HUES64 (cell line): ENCODE data around the gene SLC46A2.

Experiments
- H3K27ac ChIP-seq: 2 replicates; pipeline ENCODE4 v1.7.0; 2013; ENCODE audit warnings: low read depth, low read length, inconsistent platforms
- H3K27me3 ChIP-seq: 2 replicates; pipeline ENCODE4 v1.6.1; 2013; ENCODE audit warnings: mild to moderate bottlenecking, low read length; ENCODE audit not compliant: insufficient read depth
- H3K36me3 ChIP-seq: 2 replicates; pipeline ENCODE4 v1.6.1; 2013; ENCODE audit warnings: mild to moderate bottlenecking, low read length; ENCODE audit not compliant: insufficient read depth
- H3K4me1 ChIP-seq: 2 replicates; pipeline ENCODE4 v1.6.1; 2013; ENCODE audit warnings: mild to moderate bottlenecking, low read length, moderate library complexity; ENCODE audit not compliant: insufficient read depth
- H3K4me3 ChIP-seq: 2 replicates; pipeline ENCODE4 v1.5.1; 2013; ENCODE audit warnings: mild to moderate bottlenecking, low read length, moderate library complexity
- H3K9ac ChIP-seq: 2 replicates; pipeline ENCODE4 v1.6.1; 2013; ENCODE audit warnings: mild to moderate bottlenecking, low read depth, low read length
- H3K9me3 ChIP-seq: 2 replicates; pipeline ENCODE4 v1.6.1; 2013; ENCODE audit warnings: low read depth, low read length; ENCODE audit not compliant: insufficient read depth
- WGBS: fragments of 150-250, 120-280 bp; methylation state at CpG from one replicate; pipeline ENCODE4 v1.1.7; 2013; ENCODE audit warnings: missing lambda C conversion rate; 5-methylcytosine and 5-hydroxymethylcytosine counted together

SLC46A2 gene

GRCh38 chr9:112858625-112859147 lies 32.0 kb downstream of the SLC46A2 start:
- H3K36me3 ChIP-seq: 0 out of 2 replicates have a peak, but pooled peaks cover 5% of the 10 kb centered on the region
- no peak overlapping the region for H3K27ac ChIP-seq
- no peak overlapping the region for H3K4me3 ChIP-seq
- no peak overlapping the region for H3K9ac ChIP-seq
- WGBS: 74% methylated on average over 6 of the region's 6 CpGs
- H3K27me3 ChIP-seq: no peaks in the 10 kb centered on the region
- no peaks in the 10 kb centered on the region for H3K4me1 ChIP-seq
- H3K9me3 ChIP-seq: no peaks in the 10 kb centered on the region

- Histone ChIP-seq H3K36me3 (peaks cover 8% of the 10 kb centered on the region; the same call in 1 of the 2 replicates), H3K9ac (no peak overlapping the region), H3K4me1 (no peaks in the 10 kb centered on the region), H3K9me3 (no peaks in the 10 kb centered on the region), H3K27ac (no peak overlapping the region), H3K4me3 (no peak overlapping the region), H3K27me3 (no peaks in the 10 kb centered on the region)
- 94% methylated on average over 6 of the region's 6 CpGs for WGBS
Observed at GRCh38 chr9:112858005-112858404, 32.7 kb downstream of the SLC46A2 start.

- Histone ChIP-seq H3K4me1 (no peaks in the 10 kb centered on the region), H3K36me3 (peaks cover 12% of the 10 kb centered on the region; the same call in 1 of the 2 replicates), H3K27ac (no peak overlapping the region), H3K27me3 (no peaks in the 10 kb centered on the region), H3K9me3 (no peaks in the 10 kb centered on the region), H3K4me3 (no peak overlapping the region), H3K9ac (no peak overlapping the region)
- WGBS: 93% methylated on average over 14 of the region's 14 CpGs
Observed at GRCh38 chr9:112856843-112857242, 33.8 kb downstream of the SLC46A2 start.

- WGBS: 93% methylated on average over 8 of the region's 8 CpGs
- no peaks in the 10 kb centered on the region for H3K27me3 ChIP-seq
- H3K9me3 ChIP-seq: no peaks in the 10 kb centered on the region
- H3K4me3 ChIP-seq: no peak overlapping the region
- peaks cover 13% of the 10 kb centered on the region; the same call in 1 of the 2 replicates for H3K36me3 ChIP-seq
- no peak overlapping the region for H3K9ac ChIP-seq
- no peaks in the 10 kb centered on the region for H3K4me1 ChIP-seq
- no peak overlapping the region for H3K27ac ChIP-seq
Observed at GRCh38 chr9:112856200-112856599, 34.5 kb downstream of the SLC46A2 start.

DNA sequence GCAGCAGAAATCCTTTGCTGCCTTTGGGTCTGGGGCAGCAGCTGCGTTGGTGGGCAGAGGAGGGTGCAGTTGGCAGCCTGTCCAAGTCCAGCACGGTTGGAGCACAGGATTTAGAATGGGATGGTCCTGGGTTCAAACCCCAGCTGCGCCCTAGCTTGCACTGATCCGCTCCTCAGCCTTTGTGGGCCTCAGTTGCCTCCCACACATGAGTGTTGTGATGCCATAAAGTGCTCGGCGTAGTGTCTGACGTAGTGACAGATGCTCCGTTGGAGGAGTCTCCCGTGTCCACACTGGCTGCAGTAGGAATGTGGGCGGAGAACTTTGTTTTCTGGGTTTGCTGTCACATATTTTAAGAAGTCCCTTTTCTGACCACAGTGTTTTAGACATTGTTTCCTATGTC lies 36.0 kb downstream of the SLC46A2 start:
- Histone ChIP-seq H3K36me3 (peaks cover 18% of the 10 kb centered on the region; the same call in 1 of the 2 replicates), H3K9me3 (no peaks in the 10 kb centered on the region), H3K27me3 (no peaks in the 10 kb centered on the region), H3K4me1 (no peaks in the 10 kb centered on the region), H3K4me3 (no peak overlapping the region), H3K9ac (no peak overlapping the region), H3K27ac (no peak overlapping the region)
- 89% methylated on average over 10 of the region's 10 CpGs for WGBS

DNA sequence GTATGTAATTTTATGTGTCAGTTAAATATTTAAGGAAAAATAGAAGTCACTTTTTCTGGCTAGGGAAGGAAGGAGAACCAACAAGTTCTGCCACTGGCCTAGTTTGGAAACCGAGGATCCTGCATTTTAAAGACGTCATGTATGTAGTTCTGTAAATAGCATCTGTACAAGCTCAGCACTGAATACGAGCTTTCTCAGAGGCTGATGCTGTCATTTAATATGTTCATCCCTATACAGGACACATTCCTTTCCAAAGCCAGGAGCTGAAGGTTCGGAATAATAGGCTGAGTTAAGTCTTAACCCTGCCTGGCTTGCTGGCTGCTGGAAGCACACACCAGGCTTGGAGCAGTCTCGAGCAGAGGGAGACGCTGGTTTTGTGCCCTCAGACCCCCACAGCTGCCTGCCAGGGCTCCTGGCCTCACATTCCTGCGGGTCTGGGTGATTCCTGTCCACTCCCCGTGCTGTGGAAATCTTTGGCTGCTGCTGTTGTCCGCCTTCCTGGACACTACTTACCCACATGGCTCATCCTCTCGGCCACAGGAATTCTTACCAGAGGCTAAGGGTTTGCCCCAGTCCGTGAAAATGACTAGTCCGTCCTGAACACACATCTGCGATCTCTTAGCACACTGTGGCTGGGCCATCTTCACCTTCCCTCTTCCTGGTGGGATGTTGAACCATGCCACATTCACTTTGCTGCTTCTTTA lies 36.6 kb downstream of the SLC46A2 start:
- Histone ChIP-seq H3K36me3 (peaks cover 18% of the 10 kb centered on the region; the same call in 1 of the 2 replicates), H3K27me3 (no peaks in the 10 kb centered on the region), H3K4me3 (no peak overlapping the region), H3K9ac (no peak overlapping the region), H3K27ac (no peak overlapping the region), H3K4me1 (peaks cover 2% of the 10 kb centered on the region; the same call in 1 of the 2 replicates), H3K9me3 (no peaks in the 10 kb centered on the region)
- 92% methylated on average over 13 of the region's 13 CpGs for WGBS

DNA sequence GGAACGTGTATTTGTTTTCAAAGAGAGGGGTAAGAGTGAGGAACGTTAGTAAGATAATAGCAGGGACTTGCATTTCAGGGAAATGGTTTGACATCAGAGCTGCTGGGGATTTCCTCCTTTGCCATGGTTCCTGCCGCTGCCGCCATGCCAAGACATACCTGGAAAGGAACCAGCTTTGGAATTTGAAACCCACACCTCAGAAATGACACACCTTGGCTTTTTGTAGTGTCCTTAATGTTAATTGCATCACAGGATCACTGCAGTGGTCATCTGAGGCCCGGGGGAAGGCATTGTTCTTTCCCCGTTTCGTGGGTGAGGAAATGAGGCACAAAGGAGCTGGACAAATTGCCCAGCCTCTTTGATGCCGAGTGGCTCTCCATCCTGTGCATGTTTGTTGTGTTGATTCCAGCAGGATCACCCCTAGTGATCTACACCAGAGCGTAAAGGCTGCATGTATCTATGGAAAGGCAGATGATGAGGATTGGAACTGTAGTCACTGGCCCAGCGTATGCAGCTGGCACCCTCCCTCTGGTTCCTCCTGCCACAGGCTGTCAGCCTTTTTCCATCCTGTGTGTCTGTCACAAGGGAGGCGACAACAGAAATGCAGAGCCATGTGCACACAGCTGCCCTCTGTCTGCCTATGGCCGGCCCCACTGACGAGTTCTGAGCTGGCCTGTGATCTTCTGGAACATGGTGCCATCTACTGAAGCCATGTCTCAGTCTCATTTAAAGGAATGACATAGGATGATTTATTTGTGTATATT lies 37.8 kb downstream of the SLC46A2 start:
- peaks cover 6% of the 10 kb centered on the region; the same call in 1 of the 2 replicates for H3K4me1 ChIP-seq
- H3K4me3 ChIP-seq: no peak overlapping the region
- 78% methylated on average over 13 of the region's 13 CpGs for WGBS
- H3K9me3 ChIP-seq: no peaks in the 10 kb centered on the region
- no peak overlapping the region for H3K9ac ChIP-seq
- no peaks in the 10 kb centered on the region for H3K27me3 ChIP-seq
- H3K36me3 ChIP-seq: peaks cover 18% of the 10 kb centered on the region; the same call in 1 of the 2 replicates
- no peak overlapping the region for H3K27ac ChIP-seq

DNA sequence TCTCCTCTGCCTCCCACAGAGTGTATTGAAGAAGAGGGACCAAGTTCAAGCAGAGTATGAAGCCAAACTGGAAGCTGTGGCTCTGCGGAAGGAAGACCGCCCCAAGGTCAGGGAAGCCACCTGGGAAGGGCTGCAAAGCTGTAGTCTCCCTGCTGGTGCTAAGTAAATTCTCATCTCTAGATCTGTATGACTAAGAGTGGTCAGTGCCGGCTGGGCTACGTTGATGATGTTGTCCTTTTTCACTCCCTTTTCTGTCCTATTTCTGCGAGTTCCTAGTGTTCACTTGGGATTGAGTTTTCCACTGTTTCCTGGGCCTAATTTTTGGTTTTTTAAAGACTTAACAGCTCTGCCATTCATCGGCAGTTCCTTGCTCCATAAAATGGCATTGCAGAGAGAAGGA lies 39.8 kb downstream of the SLC46A2 start:
- Histone ChIP-seq H3K9ac (no peak overlapping the region), H3K4me3 (no peak overlapping the region), H3K27me3 (no peaks in the 10 kb centered on the region), H3K4me1 (peaks cover 16% of the 10 kb centered on the region), H3K27ac (no peak overlapping the region), H3K9me3 (no peaks in the 10 kb centered on the region), H3K36me3 (peaks cover 18% of the 10 kb centered on the region; the same call in 1 of the 2 replicates)
- WGBS: 96% methylated on average over 6 of the region's 6 CpGs

DNA sequence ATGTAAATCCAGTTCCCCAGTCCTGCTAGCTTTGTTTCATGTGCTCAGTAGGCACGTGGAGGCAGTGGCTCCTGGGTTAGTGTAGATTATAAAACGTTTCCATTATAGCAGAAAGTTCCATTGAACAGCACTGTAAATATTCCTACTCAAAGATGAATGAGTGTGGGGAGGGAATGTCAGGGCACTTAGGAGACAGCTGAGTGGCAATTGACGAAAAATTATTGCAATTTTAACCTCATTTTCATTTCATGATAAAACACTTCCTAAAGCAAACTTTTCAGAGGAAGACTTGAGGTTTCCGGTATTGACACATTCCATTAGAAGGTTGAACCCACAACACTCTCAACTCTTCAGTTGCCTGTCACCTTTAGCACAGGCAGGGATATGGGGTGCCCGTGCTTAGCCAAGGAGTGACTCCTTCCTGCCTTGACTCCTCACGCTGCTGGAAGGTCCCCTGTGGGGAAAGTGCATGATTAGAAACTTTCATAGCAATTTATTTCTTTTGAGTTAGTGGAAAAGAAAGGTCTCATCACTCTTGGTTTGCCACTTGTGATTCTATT lies 41.2 kb downstream of the SLC46A2 start:
- WGBS: 96% methylated on average over 5 of the region's 6 CpGs
- Histone ChIP-seq H3K4me3 (no peak overlapping the region), H3K9ac (no peak overlapping the region), H3K4me1 (peaks cover 17% of the 10 kb centered on the region), H3K36me3 (peaks cover 18% of the 10 kb centered on the region; the same call in 1 of the 2 replicates), H3K27ac (no peak overlapping the region), H3K9me3 (no peaks in the 10 kb centered on the region), H3K27me3 (no peaks in the 10 kb centered on the region)

- no peak overlapping the region for H3K27ac ChIP-seq
- 81% methylated on average over 13 of the region's 13 CpGs for WGBS
- H3K36me3 ChIP-seq: peaks cover 13% of the 10 kb centered on the region; the same call in 1 of the 2 replicates
- peaks cover 17% of the 10 kb centered on the region for H3K4me1 ChIP-seq
- no peaks in the 10 kb centered on the region for H3K9me3 ChIP-seq
- H3K9ac ChIP-seq: no peak overlapping the region
- no peak overlapping the region for H3K4me3 ChIP-seq
- H3K27me3 ChIP-seq: no peaks in the 10 kb centered on the region
Observed at GRCh38 chr9:112848316-112849151, 42.1 kb downstream of the SLC46A2 start.
